ENCODE data around the gene ABHD13.
"Not testable (repeated sequence)": the region's sequence is repeated elsewhere in the genome, so short reads cannot be mapped to it uniquely, and the experiment has no call there.

The ABHD13 gene

DNA sequence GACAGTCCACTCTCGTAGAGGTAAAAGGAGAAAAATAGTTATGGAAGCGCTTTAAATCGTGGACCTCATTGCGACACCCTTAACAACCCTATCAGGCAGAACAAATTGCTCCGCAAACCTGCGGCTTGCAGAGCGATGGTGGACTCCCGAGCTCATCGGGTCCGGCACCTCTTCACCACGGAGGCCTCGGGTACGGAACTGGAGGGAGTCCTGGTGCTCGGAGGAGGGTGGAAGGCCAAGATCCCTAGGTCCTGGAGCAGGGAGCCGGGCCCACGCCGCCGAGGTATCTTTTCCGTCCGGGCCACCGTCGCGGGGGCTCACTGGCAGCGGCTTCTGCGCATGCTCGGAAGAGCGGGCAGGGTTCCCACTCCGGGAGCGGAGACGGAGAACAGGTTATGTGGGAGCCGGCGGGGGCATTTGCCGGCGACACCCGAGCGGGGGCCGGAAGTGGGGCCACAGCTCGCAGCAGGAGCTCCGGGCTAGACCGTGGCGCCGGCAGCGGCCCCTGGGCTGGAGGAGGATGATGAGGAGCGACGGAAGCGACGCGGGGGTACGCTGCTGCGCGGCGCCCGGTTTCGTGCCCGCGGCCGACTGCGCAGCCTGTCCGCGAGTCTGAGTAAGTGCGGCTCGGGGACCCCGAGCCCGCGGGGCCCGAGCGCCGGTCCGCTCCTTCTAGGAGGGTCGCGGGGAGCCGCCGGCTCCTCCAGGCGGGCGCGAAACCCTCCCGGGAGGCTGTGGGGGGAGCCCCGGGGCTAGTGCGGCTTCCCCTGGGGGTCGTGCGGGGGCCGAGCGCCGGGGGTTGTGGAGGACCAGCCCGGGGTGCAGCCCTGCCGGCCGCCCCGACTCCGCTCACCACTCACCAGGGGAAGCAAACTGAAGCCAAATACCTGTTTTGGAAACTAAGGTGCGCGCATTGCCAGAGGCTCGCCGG lies at the start of gene ABHD13:
Gene ABHD13 (plus strand): TSS at position 349 of the 931 bp plus-strand sequence. CDS start 10,827 bp downstream, outside the sequence.
- DNase-seq = peak; percentile 85 to 91

DNA sequence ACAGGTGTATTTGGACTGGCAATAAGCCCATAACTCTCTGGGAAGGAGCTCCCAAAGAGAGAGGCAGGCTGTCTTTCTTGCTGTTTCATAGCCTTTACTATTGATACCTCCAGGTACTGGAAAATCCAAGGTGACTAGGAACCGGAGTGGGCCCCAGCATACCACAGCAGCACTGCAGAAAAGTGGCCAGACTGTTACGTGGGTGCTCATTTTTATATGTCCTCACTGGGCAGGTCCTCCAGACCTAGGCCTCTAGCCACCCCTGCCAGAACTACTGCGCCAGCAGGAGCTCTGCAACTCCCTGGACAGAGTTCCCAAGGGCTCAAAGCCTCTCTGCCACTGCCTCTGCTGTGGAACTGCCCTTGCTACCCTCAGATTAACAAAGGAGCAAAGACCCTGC lies 49.3 kb upstream of the ABHD13 start:
- no peak for DNase-seq

DNA sequence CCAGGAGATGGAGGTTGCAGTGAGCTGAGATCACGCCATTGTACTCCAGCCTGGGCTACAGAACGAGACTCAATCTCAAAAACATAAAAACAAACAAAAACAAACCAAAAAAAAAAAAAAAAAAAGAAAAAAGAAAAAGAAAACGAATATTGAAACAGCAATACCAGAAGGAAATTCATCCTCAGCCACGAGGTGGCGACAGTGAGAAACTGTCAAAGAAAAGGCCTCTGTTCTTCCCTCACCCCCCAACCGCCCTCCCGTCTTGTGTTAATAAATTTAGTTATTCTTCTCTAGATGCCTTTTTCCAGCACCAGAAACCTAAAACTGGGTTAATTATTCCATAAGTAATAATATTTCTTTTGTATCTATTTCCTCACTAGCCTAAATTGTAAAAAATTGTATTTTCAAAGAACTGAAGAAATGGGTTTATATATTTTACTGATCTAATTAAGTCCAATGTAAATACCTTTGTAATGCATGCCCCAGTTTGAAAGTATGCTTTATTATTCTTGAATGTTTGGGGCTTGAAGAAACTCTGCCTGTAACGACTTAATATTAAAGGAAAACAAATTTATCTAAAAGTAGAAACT lies 41.4 kb upstream of the ABHD13 start:
- DNase-seq = peak; percentile 34 to 55

DNA sequence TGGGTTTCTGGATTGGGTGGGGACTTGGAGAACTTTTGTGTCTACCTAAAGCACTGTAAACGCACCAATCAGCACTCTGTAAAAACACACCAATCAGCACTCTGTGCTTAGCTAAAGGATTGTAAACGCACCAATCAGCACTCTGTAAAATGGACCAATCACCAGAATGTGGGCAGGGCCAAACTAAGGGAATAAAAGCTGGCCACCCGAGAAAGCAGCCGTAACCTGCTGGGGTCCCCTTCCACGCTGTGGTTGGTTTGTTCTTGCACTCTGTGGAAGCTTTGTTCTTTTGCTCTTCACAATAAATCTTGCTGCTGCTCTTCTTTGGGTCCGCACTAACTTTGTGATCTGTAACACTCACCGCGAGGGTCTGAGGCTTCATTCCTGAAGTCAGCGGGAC lies 40.1 kb upstream of the ABHD13 start:
- no peak for DNase-seq

DNA sequence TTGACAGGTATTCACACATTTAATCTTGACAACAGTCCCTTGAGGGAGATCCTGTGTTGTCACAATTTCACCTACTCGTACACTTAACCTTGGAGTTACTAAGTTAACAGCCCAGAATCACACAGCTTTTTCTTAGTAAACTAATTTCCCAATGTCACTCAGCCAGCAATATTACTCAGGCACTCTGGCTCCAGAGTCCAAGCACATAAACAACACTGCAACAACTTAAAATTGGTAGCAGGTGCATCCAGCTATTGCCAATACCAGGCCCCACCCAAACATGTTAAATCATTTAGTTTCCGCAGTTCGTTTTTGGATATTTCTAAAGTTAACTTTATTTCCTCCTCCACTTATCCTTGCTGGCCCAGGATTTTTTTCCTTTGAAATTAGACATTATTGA lies 35.5 kb upstream of the ABHD13 start:
- no peak for DNase-seq

DNA sequence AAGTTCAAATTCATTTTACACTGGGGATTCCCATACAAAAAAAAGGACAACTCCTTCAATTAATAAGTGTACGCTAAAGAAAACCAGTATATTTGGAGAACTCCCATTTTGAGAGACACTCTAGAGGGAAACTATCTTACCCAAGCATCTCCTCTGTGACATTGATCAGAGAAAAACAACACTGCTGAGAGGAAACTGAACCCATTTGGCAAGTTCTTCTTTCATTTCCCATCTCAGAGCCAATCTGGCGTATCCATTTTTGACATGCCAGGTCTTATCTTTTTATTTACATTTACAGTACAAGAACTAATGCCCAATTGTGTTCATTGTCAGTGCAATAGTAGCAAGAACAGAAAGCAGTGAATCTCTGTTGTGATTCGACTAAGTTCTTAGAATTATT lies 33.0 kb upstream of the ABHD13 start:
- DNase-seq = no peak

DNA sequence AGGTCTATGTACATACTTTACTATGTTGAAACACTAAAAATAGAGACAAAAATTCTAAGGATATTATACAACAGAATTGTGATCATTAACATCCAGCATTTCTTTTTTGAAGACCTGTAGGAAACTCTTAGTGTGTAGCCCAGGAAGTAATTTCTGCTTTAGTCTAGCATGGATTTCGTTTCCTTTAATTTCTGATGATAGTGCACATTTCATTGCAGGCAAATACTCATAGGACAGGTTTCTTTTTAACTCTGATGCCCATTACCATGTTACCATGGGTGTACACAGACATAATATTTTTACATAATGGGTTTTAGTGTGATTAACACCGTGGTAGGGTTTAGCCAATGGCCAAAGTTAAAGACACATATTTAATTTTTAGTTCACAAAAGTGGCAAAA lies 29.9 kb upstream of the ABHD13 start:
- DNase-seq = no peak

DNA sequence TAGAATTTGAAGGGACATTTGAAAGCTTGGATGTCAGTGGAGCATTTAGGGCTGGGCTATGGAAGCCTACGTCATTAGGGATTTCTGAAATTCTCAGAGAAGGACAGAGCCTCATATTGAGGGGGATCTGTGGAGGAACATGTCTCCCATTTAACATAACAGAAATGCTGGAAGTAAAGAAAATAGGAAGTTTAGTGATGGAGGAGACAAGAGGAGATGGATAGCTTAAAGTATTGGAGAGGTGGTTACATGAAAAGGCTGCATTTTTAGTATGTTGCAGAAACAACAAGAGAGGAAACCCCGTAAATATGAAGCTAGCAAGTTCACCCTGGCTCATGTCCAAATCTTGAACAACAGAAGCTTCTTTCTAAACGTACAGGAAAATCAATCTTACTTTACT lies 27.3 kb upstream of the ABHD13 start:
- DNase-seq = no peak

DNA sequence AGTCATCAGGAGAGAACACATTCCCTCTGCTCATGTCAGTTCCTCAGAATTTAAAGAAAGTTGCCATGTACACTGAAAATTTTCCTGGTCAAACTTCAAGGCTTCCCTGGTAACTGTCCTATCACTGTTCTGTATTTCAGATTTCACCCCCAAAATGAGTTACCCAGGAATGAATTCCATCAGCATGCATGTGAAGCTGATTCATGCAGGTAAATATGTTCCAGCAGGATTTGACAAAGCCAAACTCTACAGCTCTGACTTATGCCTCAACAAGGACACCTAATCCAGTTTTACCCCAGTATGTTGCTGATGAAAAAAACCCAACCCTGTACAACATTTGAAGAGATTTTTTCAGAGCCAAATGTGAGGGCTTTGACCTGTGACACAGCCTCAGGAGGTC lies 24.4 kb upstream of the ABHD13 start:
- DNase-seq = no peak

DNA sequence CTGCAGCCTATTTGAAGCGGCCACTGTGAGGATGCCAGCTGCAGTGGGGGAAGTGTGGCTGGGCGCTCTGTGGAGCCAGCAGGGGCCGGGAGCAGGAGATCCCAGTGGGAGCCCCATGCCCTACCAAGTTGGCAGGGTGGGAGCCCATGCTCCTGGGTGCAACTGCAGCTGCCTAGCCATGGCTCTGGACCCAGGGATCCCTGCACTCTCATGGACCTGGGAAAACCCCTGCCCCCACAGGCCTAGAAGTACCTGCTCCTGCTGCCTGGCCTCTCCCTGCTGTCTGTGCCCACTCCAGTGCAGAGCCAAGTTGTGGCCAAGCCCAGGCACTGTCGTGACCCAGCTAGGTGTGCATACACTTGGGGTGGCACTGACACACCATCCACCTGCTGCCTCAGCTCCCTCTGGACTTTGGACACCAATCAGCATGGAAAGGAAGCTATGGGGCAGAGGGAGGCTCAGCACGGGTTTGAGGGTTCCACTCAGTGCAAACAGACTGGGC lies 23.7 kb upstream of the ABHD13 start:
- DNase-seq = no peak

DNA sequence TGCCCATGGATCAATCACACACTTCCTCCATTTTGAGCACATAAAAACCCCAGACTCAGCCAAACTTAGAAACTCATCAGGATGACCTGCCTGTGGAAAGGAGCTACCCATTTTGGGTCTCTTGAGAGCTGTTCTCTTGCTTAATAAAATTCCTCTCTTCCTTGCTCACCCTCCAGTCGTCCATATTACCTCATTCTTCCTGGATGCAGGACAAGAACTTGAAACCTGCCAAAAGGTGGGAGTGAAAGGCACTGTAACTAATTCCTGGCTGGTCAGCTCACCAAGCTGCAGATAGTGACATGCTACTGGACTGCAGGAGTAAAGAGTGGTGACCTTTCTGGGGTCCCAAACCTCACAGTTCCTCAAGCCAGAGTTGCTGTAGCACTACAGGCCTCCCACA lies 23.0 kb upstream of the ABHD13 start:
- DNase-seq = no peak

DNA sequence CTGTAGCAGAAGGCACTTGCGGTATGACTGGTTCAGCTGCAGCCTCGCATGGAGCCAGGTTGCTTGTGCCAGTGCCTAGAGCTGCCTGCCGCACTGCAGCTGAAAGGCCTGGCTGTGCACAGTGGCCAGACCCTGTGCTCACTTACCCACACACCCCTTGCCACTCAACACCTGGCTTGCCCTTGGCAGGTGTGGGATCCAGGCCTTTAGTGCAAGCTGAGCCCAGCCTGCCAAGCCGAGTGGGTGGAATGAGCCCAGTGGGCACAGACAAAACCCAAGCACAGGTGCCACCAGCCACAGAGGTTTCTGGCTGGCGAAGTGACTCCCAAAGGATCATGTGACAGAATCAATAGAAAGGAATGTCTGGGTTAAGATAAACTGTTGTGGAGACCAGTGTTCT lies 22.3 kb upstream of the ABHD13 start:
- DNase-seq = no peak

DNA sequence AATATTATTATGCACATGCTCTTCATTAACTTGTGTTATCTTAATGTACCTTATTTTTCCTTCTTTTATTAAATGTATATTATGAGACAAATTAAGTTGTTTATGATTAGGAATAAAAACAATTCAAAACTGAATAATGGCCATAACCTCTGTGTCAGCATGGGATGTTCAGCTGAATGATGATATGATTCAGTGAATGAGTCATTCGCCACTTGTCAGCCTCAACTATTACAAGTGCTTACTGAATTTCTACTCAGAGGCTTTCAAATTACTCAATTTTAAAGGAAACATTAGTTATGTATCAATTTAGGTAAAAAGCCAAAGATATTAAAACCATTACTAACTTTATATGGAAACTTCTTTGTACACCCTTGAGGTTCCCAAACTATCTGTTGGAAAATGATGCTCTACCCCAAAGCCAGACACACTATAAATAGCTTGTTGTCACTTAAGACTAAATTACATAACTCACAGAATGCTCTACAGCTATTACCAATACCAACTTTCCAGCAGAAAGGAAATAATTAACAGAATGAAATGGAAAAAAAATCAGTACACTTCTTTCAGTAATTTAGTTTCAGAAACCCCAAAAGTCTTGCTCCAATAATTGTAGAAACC lies 17.3 kb upstream of the ABHD13 start:
- no peak for DNase-seq

DNA sequence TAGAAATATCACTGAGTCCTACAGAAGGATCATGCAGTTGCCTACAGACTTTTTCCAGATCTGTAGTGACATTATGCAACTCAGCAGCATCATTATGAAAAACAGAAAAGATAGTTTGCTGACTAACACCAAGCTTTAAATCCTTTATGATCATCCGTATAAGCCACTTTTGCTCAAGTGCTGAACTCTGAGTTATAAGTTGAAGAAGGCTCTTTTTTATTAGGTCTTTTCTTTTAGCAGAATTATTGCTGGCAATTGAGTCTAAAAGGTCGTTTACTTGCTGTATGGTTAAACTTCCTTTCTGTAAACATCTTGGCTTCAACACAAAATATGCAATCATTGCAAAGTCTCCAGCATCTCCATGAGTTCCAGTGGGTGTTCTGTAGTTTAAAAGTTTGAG lies 7.6 kb upstream of the ABHD13 start:
- DNase-seq = no peak

DNA sequence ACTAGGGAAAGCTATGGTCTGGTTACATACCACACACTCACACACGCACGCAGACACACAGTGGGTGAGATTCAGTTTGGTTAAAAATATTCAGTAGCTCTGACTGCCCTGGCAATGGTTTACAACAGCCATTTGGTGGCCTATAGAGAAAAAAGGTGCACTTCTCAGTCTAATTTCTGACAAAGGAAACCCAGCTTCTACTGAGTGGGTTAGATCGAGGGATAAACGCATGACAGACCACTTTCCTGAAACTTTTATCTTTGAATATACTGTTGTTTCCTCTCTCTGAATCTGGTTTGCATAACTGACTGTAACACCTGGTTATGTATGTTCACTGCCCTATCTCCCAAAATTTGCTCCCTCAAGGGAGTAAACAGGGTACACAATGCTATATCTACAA lies 5.3 kb upstream of the ABHD13 start:
- no peak for DNase-seq

DNA sequence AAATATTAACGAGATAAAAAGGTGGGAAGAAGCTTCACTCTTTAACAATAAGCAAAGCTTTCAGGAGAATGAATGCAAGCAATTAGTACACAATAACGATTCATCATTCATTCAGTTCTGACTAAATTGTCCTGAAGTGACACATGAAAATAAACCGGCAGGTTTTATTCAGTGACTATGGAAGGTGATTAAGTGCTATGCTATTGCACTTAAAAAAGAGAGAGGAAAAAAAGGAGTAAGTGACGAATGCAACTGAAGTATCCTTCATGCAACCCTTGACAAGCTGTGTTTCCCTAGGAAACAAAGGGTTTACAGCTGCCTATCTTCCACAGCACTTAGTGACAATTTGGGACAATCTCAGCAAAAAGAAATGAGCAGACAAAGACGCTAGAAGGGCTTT lies 4.2 kb upstream of the ABHD13 start:
- no peak for DNase-seq

DNA sequence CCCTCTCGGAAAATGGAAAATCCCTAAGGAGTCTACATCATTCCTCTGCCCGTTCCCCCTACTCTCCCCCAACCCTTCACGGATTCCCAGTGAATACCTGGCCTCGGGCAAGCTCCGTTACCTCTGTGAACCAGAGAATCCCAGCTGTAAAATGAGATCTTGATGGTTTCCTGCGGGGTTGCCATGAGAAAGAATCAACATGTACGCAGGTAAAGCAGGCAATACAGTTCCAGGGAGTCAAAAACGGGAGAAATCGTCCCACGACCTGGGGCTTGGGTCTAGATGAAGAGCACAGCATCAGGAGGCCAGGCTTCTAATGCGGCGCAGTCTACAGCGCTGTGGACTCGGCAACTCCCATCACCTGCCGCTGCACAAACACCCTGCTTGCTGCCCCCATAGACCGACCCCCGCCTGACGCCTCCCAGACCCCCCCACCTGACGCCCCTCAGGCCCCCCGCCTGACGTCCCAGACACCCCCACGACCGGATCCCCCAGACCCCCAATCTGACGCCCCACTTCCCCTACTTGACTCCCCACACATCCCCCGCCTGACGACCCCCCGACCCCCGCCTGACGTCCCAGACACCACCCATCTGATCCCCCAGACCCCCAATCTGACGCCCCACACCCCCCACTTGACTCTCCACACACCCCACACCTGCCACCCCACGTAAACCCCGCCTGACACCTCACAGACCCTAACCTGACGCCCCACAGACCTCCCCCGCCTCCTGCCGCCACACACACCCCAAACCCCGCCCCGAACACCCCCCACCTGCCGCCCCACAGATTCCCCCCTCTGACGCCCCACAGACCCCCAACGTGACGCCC lies 3.5 kb upstream of the ABHD13 start:
- DNase-seq = peak in 1 of 2 experiments; percentile 18

DNA sequence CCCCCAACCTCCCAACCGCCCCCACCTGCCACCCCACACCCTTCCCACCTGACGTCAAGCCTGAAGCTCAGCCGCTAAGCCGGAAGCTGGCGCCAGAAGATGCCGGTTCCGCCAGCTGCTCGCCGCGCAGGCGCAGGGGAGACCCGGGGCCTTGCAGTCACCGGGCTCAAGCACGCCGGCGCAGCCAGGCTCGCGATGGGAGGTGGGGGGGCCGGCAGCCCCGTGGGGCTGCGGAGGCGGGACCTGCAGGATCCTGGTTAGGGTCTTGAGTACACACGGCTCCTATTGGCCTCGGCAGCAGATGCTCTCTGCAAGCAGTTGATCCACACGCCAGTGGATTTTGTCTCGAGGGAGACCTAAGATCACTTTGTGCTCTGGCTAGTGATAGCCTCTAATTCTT lies 2.8 kb upstream of the ABHD13 start, which contains the start of gene LIG4:
Gene LIG4 (minus strand): TSS at position 101 of the 400 bp plus-strand sequence. CDS start 4,268 bp downstream, outside the sequence.
- peak; percentile 90 to 95 for DNase-seq

DNA sequence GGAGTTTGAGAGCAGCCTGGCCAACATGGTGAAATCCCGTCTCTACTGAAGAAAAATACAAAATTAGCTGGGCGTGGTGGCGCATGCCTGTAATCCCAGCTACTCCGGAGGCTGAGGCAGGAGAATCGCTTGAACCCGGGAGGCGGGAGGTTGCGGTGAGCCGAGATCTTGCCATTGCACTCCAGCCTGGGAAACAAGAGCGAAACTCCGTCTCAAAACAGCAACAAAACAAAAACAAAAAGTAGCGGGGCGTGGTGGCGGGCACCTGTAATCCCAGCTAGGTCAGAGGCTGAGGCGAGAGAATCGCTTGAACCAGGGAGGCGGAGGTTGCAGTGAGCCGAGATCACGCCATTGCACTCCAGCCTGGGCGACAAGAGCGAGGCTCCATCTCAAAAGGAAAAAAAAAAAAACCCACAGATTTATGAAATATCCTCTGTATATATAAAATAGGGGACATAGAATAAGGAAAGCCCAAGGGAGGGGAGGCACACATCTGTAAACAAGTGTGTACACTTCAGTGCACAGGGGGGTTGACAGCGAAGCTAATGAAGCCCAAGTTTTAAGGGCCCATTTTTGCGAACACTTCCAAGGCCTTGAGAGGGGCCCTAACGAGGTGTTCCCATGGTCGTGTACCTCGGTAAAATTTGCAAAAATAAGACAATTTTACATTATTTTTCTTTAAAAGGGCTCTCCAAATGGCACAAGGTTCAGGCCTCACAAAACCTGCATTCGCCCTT lies 717 bp upstream of the ABHD13 start:
- not testable (repeated sequence) for DNase-seq

DNA sequence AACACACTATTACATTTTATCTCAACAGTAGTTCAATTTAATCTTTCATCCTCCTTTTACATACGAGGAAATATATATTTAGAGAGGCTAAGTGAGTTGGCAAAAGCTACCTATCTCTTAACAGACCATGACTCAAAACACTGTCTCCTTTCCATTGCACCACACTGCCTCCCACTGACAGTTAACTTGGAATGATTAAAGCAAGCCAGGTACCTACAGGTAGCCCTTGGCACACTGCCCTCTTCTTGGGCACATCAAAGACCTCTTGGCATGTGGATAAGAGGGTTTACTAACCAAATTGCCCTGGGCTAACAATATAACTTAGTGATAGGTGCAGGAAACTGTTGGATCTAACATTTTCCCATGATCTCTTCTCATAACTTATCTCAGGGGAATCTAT lies 1.8 kb downstream of the ABHD13 start:
- peak in 1 of 2 experiments; percentile 35 for DNase-seq

DNA sequence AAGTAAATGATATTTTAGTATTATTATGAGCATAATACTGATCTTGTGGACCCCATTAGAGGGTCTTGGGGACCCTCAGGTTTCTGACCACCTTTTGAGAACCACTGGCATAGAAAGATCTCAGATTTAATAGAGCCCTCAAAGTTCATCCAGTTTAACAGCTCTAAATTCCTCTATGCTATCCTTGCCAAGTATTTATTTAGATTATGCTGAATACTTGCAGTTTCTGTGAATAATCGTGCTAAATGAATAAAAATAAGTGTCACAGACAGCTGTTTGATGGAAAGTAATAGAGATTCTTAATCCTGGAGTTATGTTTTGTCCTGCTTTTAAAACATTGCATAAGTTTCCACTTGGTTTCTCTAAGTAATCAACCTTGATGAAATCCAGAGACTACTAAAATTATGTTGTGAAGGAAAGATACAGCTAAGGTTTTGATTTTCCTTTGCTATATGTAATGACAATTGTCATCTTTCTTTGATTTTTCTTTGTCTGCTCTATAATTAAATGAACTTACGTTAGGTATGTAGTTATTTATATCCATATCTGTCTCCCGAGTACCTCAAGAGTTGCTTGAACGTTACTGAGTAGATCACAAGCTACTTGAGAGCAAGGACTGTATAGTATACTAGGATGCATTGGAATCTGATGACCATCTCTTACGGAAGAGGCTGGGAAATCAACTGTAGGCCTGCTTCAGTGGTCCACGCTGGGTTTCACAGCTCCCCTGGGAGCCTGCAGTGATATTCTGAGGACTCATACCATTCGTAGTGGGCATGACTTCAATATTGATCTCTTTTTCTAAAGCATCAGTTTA lies 5.7 kb downstream of the ABHD13 start:
- DNase-seq = no peak
